ENCODE data around the gene ZNF446.
"Not testable (repeated sequence)": the region's sequence is repeated elsewhere in the genome, so short reads cannot be mapped to it uniquely, and the experiment has no call there.

Gene ZNF446

DNA sequence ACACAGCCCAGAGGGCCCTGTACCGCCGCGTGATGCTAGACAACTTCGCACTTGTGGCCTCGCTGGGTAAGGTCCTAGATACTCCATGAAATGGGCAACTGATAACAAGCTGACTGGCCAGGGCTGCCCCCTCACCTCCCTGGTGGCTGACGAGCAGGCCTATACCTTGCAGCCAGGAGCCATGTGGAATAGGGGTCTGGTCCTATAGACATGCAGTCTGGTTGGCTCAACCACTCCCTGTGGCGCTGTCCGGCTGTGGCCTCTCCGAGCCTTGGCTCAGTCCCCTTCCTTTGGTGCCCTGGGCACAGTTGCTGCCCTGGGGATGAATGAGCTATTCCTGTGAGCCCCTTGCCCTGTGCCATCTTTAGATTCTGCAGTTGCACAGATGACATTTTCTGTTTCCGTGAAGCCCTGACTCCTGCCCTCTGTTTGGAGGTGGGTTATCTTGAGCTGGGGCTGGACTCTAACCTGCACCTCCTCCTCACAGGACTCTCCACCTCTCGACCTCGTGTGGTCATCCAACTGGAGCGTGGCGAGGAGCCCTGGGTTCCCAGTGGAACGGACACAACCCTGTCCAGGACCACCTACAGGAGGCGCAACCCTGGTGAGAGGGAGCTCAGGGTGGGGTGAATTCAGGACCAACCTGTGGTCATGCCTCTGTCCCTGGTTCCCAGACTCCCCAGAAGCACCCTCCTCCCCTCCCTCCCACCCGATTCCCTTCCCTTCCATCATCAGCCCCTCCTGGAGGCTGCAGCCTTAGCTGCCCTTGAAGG, 6.7 kb upstream of the ZNF446 start:
- no peak overlapping the region for H3K4me2 ChIP-seq (ENCODE audit: low read length)

DNA sequence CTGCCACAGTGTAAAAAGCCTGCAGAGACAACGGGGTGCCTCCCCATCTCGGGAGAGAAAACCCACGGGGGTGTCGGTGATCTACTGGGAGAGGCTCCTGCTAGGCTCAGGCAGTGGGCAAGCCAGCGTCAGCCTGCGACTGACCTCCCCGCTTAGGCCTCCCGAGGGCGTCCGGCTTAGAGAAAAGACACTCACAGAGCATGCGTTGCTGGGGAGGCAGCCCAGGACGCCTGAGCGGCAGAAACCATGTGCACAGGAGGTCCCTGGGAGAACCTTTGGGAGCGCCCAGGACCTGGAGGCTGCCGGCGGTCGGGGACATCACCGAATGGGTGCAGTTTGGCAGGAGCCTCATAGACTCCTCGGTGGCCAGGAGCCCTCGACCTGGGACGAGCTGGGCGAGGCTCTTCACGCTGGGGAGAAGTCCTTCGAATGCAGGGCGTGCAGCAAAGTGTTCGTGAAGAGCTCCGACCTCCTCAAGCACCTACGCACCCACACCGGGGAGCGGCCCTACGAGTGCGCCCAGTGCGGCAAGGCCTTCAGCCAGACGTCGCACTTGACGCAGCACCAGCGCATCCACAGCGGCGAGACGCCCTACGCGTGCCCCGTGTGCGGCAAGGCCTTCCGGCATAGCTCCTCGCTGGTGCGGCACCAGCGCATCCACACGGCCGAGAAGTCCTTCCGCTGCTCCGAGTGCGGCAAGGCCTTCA, 5.2 kb upstream of the ZNF446 start:
- H3K4me1 ChIP-seq (ENCODE audit: insufficient read depth, low read length, severe bottlenecking) = peaks cover 24% of the 10 kb centered on the region
- not testable (repeated sequence) for H4K20me1 ChIP-seq (ENCODE audit: insufficient read depth, low read length); H3K79me2 ChIP-seq (ENCODE audit: insufficient read depth, low read length)

More for the DNA sequence above, 6.7 kb upstream of the ZNF446 start:
- TF ChIP-seq EZH2 (IDR thresholded peaks at IDR 0.05; ENCODE audit: borderline replicate concordance, low read length) = no peak
- TF ChIP-seq, protein P1, sequence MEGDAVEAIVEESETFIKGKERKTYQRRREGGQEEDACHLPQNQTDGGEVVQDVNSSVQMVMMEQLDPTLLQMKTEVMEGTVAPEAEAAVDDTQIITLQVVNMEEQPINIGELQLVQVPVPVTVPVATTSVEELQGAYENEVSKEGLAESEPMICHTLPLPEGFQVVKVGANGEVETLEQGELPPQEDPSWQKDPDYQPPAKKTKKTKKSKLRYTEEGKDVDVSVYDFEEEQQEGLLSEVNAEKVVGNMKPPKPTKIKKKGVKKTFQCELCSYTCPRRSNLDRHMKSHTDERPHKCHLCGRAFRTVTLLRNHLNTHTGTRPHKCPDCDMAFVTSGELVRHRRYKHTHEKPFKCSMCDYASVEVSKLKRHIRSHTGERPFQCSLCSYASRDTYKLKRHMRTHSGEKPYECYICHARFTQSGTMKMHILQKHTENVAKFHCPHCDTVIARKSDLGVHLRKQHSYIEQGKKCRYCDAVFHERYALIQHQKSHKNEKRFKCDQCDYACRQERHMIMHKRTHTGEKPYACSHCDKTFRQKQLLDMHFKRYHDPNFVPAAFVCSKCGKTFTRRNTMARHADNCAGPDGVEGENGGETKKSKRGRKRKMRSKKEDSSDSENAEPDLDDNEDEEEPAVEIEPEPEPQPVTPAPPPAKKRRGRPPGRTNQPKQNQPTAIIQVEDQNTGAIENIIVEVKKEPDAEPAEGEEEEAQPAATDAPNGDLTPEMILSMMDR (IDR thresholded peaks at IDR 0.05; ENCODE audit: low read length) = no peak
- no peaks in the 10 kb centered on the region for H3F3A ChIP-seq (ENCODE audit: insufficient read depth, low read length)
- H3K79me2 ChIP-seq (ENCODE audit: insufficient read depth, low read length) = no peaks in the 10 kb centered on the region; the same call in 1 of the 2 replicates
- H3K4me3 ChIP-seq (ENCODE audit: low read depth, low read length, poor library complexity, severe bottlenecking) = no peak overlapping the region
- H3K9me3 ChIP-seq (ENCODE audit: low read length) = no peaks in the 10 kb centered on the region
- H3K9ac ChIP-seq (ENCODE audit: low read length) = no peak overlapping the region
- H3K27me3 ChIP-seq (ENCODE audit: insufficient read depth, low read length) = no peaks in the 10 kb centered on the region
- no peaks in the 10 kb centered on the region for H3K9me2 ChIP-seq (ENCODE audit: low read depth, low read length)
- H3K4me1 ChIP-seq (ENCODE audit: insufficient read depth, low read length, severe bottlenecking) = peaks cover 19% of the 10 kb centered on the region
- no peak overlapping the region for H2AFZ ChIP-seq (ENCODE audit: low read length)
- no peak overlapping the region for H3K27ac ChIP-seq (ENCODE audit: low read depth, low read length, poor library complexity, severe bottlenecking)
- no peaks in the 10 kb centered on the region for H4K20me1 ChIP-seq (ENCODE audit: insufficient read depth, low read length)
- peaks cover 40% of the 10 kb centered on the region for H3K36me3 ChIP-seq (ENCODE audit: insufficient read depth, low read length)

DNA sequence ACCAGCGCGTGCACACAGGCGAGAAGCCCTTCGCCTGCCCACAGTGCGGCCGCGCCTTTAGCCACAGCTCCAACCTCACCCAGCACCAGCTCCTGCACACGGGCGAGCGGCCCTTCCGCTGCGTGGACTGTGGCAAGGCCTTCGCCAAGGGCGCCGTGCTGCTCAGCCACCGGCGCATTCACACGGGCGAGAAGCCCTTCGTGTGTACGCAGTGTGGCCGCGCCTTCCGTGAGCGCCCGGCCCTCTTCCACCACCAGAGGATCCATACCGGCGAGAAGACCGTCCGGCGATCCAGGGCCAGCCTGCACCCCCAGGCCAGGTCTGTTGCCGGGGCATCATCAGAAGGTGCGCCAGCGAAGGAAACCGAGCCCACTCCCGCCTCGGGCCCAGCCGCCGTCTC, 4.4 kb upstream of the ZNF446 start:
- Histone ChIP-seq H3K9me2 (ENCODE audit: low read depth, low read length) (no peaks in the 10 kb centered on the region), H3K9ac (ENCODE audit: low read length) (no peak overlapping the region), H3K79me2 (ENCODE audit: insufficient read depth, low read length) (no peaks in the 10 kb centered on the region; the same call in 1 of the 2 replicates), H4K20me1 (ENCODE audit: insufficient read depth, low read length) (no peaks in the 10 kb centered on the region), H3K36me3 (ENCODE audit: insufficient read depth, low read length) (peaks cover 40% of the 10 kb centered on the region), H3K4me3 (ENCODE audit: low read depth, low read length, poor library complexity, severe bottlenecking) (no peak overlapping the region), H3F3A (ENCODE audit: insufficient read depth, low read length) (no peaks in the 10 kb centered on the region), H3K27me3 (ENCODE audit: insufficient read depth, low read length) (no peaks in the 10 kb centered on the region), H3K4me1 (ENCODE audit: insufficient read depth, low read length, severe bottlenecking) (peaks cover 23% of the 10 kb centered on the region), H3K4me2 (ENCODE audit: low read length) (no peak overlapping the region), H2AFZ (ENCODE audit: low read length) (no peak overlapping the region), H3K9me3 (ENCODE audit: low read length) (no peaks in the 10 kb centered on the region), H3K27ac (ENCODE audit: low read depth, low read length, poor library complexity, severe bottlenecking) (no peak overlapping the region)
- TF ChIP-seq EZH2 (IDR thresholded peaks at IDR 0.05; ENCODE audit: borderline replicate concordance, low read length) = no peak
- TF ChIP-seq, protein P1 (IDR thresholded peaks at IDR 0.05; ENCODE audit: low read length) = no peak

More for the DNA sequence above, 5.2 kb upstream of the ZNF446 start:
- not testable (repeated sequence) for H2AFZ ChIP-seq (ENCODE audit: low read length); H3K27me3 ChIP-seq (ENCODE audit: insufficient read depth, low read length); H3F3A ChIP-seq (ENCODE audit: insufficient read depth, low read length); H3K9me2 ChIP-seq (ENCODE audit: low read depth, low read length); H3K9me3 ChIP-seq (ENCODE audit: low read length); H3K27ac ChIP-seq (ENCODE audit: low read depth, low read length, poor library complexity, severe bottlenecking); H3K4me2 ChIP-seq (ENCODE audit: low read length); H3K4me3 ChIP-seq (ENCODE audit: low read depth, low read length, poor library complexity, severe bottlenecking); H3K9ac ChIP-seq (ENCODE audit: low read length)
- peaks cover 40% of the 10 kb centered on the region for H3K36me3 ChIP-seq (ENCODE audit: insufficient read depth, low read length)

All from OCI-LY1 (cell line).